Measurements from ENCODE around the gene TOM1L2. TPM values are rescaled to one million over a fixed set of nuclear protein-coding genes. Genes with fewer than 3 reads are reported as not detected.

The TOM1L2 gene
- total and polyA plus RNA-seq, 2 of the 4 experiments (the other 2 are of a cell fraction) = 34.4 to 51.7 TPM

DNA sequence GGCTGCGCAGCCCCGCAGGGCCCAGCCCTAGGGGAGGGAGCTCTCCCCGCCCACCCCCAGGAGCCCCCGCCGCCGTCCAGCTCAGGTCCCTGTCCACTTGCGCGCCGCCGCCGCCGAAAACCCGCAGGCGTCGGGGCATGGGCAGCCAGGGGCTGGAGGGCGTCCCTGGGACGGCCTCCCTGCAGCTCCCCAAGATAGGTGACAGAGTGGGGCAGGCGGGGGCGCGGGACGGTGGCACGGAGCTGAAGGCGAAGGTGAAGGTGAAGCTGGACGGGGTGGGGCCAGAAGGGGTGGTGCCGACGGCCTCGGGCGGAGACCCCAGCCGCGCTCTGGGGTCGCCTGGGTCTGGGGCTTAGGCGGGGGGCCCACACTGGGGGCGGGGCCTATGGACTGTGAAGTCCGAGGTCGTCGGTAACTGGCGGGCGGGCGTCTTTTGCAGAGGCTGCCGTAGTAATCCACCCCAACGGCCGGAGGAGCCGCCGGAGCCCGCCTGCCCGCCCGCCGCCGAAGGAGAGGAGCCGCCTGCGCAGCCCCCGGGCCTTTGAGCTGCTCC is 162.6 kb downstream of the TOM1L2 start:
- no peak overlapping the region for H4K5ac ChIP-seq (ENCODE audit: low read depth, low read length)
- H3K23ac ChIP-seq (ENCODE audit: low read depth, low read length) = no peak overlapping the region
- H4K91ac ChIP-seq (ENCODE audit: insufficient read depth, low read depth, low read length) = no peak overlapping the region
- no peak overlapping the region for H2AK9ac ChIP-seq (replicated peaks; ENCODE audit: low read depth, low read length, poor library complexity)
- WGBS, 2 experiments (ENCODE audit: extremely low coverage in 2 of 2, insufficient read length in 1 of 2) = 66% methylated on average over 21 of the region's 52 CpGs; no CpG with 5 or more reads in 1 of the 2 experiments
- no peak overlapping the region for H2BK120ac ChIP-seq (ENCODE audit: low read depth, low read length)
- BruUV-seq (replicated peaks) = no TSS peak
- H3K18ac ChIP-seq (ENCODE audit: low read depth, low read length) = no peak overlapping the region
- peaks cover 57% of the 10 kb centered on the region for H4K20me1 ChIP-seq (ENCODE audit: insufficient read depth, low read length)
- H2AK5ac ChIP-seq (ENCODE audit: low read depth, low read length) = no peak overlapping the region
- no peak overlapping the region for H3K4me3 ChIP-seq (ENCODE audit: insufficient read depth, low read depth, low read length)
- no peak overlapping the region for H4K8ac ChIP-seq (ENCODE audit: low read depth in 2 of 2, low read length in 2 of 2)
- H2AFZ ChIP-seq (replicated peaks; ENCODE audit: low read length, poor library complexity) = no peak overlapping the region
- intact Hi-C loops (cut with micrococcal nuclease) (no loop called here), in situ Hi-C loops (cut with MboI; ENCODE audit: low sequenced_read_pairs) (no loop called here), dilution Hi-C loops (cut with HindIII; ENCODE audit: low sequenced_read_pairs, unreplicated experiment) (no loop called here)
- no peak overlapping the region for H2BK20ac ChIP-seq (ENCODE audit: low read depth, low read length)
- ATAC-seq (ENCODE audit: low read depth) (no peak), DNase-seq (no peak)
- no peaks in the 10 kb centered on the region for H3K9me1 ChIP-seq (ENCODE audit: insufficient read depth, low read length)
- no peaks in the 10 kb centered on the region for H3K9me3 ChIP-seq (ENCODE audit: control insufficient read depth, insufficient read depth, low read length)
- TF ChIP-seq CHD1 (IDR thresholded peaks at IDR 0.05; ENCODE audit: low read depth, low read length) (no peak), FOS (IDR thresholded peaks at IDR 0.05; ENCODE audit: low read depth, low read length) (no peak), MAFK (IDR thresholded peaks at IDR 0.05; ENCODE audit: low read depth, low read length) (no peak), CEBPB (IDR thresholded peaks at IDR 0.05; ENCODE audit: low read depth, low read length) (no peak), BHLHE40 (IDR thresholded peaks at IDR 0.05; ENCODE audit: low read depth, low read length) (no peak), MAZ (IDR thresholded peaks at IDR 0.05; ENCODE audit: borderline replicate concordance, low read depth, low read length) (no peak), ELK1 (IDR thresholded peaks at IDR 0.05; ENCODE audit: borderline replicate concordance, low read depth, low read length) (no peak), MXI1 (IDR thresholded peaks at IDR 0.05; ENCODE audit: borderline replicate concordance, low read depth, low read length) (no peak), RCOR1 (IDR thresholded peaks at IDR 0.05; ENCODE audit: insufficient replicate concordance, low read length) (no peak), RAD21 (IDR thresholded peaks at IDR 0.05; ENCODE audit: low read length) (no peak), RFX5 (IDR thresholded peaks at IDR 0.05; ENCODE audit: low read depth, low read length) (no peak), NFE2L2 (IDR thresholded peaks at IDR 0.05; ENCODE audit: low read depth, low read length) (no peak)
- TF ChIP-seq, protein P1, sequence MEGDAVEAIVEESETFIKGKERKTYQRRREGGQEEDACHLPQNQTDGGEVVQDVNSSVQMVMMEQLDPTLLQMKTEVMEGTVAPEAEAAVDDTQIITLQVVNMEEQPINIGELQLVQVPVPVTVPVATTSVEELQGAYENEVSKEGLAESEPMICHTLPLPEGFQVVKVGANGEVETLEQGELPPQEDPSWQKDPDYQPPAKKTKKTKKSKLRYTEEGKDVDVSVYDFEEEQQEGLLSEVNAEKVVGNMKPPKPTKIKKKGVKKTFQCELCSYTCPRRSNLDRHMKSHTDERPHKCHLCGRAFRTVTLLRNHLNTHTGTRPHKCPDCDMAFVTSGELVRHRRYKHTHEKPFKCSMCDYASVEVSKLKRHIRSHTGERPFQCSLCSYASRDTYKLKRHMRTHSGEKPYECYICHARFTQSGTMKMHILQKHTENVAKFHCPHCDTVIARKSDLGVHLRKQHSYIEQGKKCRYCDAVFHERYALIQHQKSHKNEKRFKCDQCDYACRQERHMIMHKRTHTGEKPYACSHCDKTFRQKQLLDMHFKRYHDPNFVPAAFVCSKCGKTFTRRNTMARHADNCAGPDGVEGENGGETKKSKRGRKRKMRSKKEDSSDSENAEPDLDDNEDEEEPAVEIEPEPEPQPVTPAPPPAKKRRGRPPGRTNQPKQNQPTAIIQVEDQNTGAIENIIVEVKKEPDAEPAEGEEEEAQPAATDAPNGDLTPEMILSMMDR (conservative IDR thresholded peaks at IDR 0.05; ENCODE audit: low read depth, low read length) = no peak
- TF ChIP-seq, protein P2, sequence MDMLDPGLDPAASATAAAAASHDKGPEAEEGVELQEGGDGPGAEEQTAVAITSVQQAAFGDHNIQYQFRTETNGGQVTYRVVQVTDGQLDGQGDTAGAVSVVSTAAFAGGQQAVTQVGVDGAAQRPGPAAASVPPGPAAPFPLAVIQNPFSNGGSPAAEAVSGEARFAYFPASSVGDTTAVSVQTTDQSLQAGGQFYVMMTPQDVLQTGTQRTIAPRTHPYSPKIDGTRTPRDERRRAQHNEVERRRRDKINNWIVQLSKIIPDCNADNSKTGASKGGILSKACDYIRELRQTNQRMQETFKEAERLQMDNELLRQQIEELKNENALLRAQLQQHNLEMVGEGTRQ (IDR thresholded peaks at IDR 0.05; ENCODE audit: low read depth, low read length) = no peak
- no peak overlapping the region for H2BK5ac ChIP-seq (ENCODE audit: low read depth, low read length, poor library complexity, severe bottlenecking)
- peaks cover 6 to 45% of the 10 kb centered on the region in 2 experiments; a peak in 2 of 4 replicates for H3K79me1 ChIP-seq (ENCODE audit: low read depth in 1 of 2, low read length in 2 of 2)
- ChIA-PET CTCF (no interaction called here), POLR2A (ENCODE audit: unreplicated experiment) (no interaction called here)
- H3K27ac ChIP-seq (ENCODE audit: insufficient read depth, low read length) = no peak overlapping the region
- no peaks in the 10 kb centered on the region for H3K27me3 ChIP-seq (ENCODE audit: control insufficient read depth, insufficient read depth, low read length)
- peaks cover 11% of the 10 kb centered on the region for H3K4me1 ChIP-seq (ENCODE audit: control insufficient read depth, insufficient read depth, low read length)
- H3K14ac ChIP-seq (replicated peaks; ENCODE audit: low read depth, low read length) = no peak overlapping the region
- no peak overlapping the region for H3K4me2 ChIP-seq (ENCODE audit: low read depth, low read length)
- H3K9ac ChIP-seq (ENCODE audit: low read depth, low read length) = no peak overlapping the region
- no peak overlapping the region for H3K4ac ChIP-seq (ENCODE audit: low read depth, low read length)
- peaks cover 62% of the 10 kb centered on the region for H3K36me3 ChIP-seq (ENCODE audit: control insufficient read depth, insufficient read depth, low read length)
- H3K56ac ChIP-seq (ENCODE audit: extremely low read depth, insufficient read depth, low read length) = no peak overlapping the region
- no peak overlapping the region for H2BK15ac ChIP-seq (ENCODE audit: low read depth, low read length)

Measured in IMR-90 (cell line).